Thyroid gland (tissue), 4 donors: ENCODE data around the gene ENAH. TPM values are rescaled to one million over a fixed set of nuclear protein-coding genes. Genes with fewer than 3 reads are reported as not detected.

Source experiments
- DNase-seq, 2 donors: peaks; one replicate each; pipeline ENCODE4 v3.0.0-alpha.2; 2019
- H3K27ac ChIP-seq, 3 donors: fragments of 200-600 bp; sonication (generic); 1 replicate in 2 of 3; 2 replicates in 1 of 3; pipeline ENCODE4 v1.5.1; 2016 to 2019; ENCODE audit warnings: mild to moderate bottlenecking in 1 of 3, moderate library complexity in 1 of 3
- H3K27me3 ChIP-seq: fragments of 200-600 bp; sonication (generic); one replicate; pipeline ENCODE4 v1.5.1; 2019
- H3K36me3 ChIP-seq, 2 donors: fragments of 200-600 bp; sonication (generic); one replicate each; pipeline ENCODE4 v1.5.1; 2016 to 2019
- H3K4me1 ChIP-seq, 2 donors: fragments of 200-600 bp; sonication (generic); one replicate each; pipeline ENCODE4 v1.5.1; 2017 to 2019
- H3K4me3 ChIP-seq, 3 donors: fragments of 200-600 bp; sonication (generic); replicated peaks in 1 of 3; 1 replicate in 2 of 3; 2 replicates in 1 of 3; pipeline ENCODE4 v1.5.1; 2016; ENCODE audit warnings: mild to moderate bottlenecking in 1 of 3
- H3K9me3 ChIP-seq: fragments of 200-600 bp; sonication (generic); one replicate; pipeline ENCODE4 v1.5.1; 2017
- CTCF ChIP-seq, 6 experiments: fragments of 200-600 bp in 3 of 6; fragments of 450-650 bp in 3 of 6; sonication (generic) in 3 of 6; IDR thresholded peaks; one replicate each; pipeline ENCODE4 v1.5.1; 2016 to 2019; ENCODE audit warnings: antibody characterized with exemption in 6 of 6, mild to moderate bottlenecking in 2 of 6, inconsistent platforms in 1 of 6, moderate library complexity in 1 of 6
- POLR2A ChIP-seq, 2 donors: fragments of 450-650 bp; IDR thresholded peaks; one replicate each; pipeline ENCODE4 v1.6.1; 2017; ENCODE audit warnings: antibody characterized with exemption in 2 of 2, mild to moderate bottlenecking in 2 of 2, moderate library complexity in 1 of 2
- WGBS, 2 donors: methylation state at CpG; one replicate each; pipeline ENCODE4 v1.1.5; 2017; 5-methylcytosine and 5-hydroxymethylcytosine counted together
- intact Hi-C: fragments of 100-400 bp; cut with DNase I; formaldehyde crosslinking; loops from one replicate; pipeline ENCODE4 v1.15.1; 2023
- total RNA-seq, 4 donors: library from RNA; depleted of rRNA; stranded (reverse); fragments of >200 nt; gene quantifications; one replicate each; pipeline ENCODE4 v1.2.3, GENCODE V29; 2016

The ENAH gene
- total RNA-seq, 4 donors from 2014 or later = 24.5 to 31.4 (median 28.5) TPM

GRCh38 chr1:225565847-225566246 lies 87.1 kb downstream of the ENAH start:
- 68 to 75% methylated on average over 7 of the region's 7 CpGs for WGBS, 2 donors
- no peak for TF ChIP-seq POLR2A (IDR thresholded peaks at IDR 0.05)
- no peak overlapping the region for H3K27ac ChIP-seq
- no peaks in the 10 kb centered on the region for H3K27me3 ChIP-seq
- no peaks in the 10 kb centered on the region for H3K9me3 ChIP-seq
- intact Hi-C loops = no loop called here
- no peaks in the 10 kb centered on the region for H3K4me1 ChIP-seq
- H3K4me3 ChIP-seq = no peak overlapping the region
- DNase-seq = no peak
- H3K36me3 ChIP-seq = no peaks in the 10 kb centered on the region

- 98 to 99% methylated on average over 5 of the region's 5 CpGs for WGBS, 2 donors
- intact Hi-C loops = no loop called here
- no peak for DNase-seq
- Histone ChIP-seq H3K36me3 (no peaks in the 10 kb centered on the region), H3K4me1 (no peaks in the 10 kb centered on the region), H3K27ac (no peak overlapping the region), H3K4me3 (no peak overlapping the region), H3K9me3 (no peaks in the 10 kb centered on the region), H3K27me3 (no peaks in the 10 kb centered on the region)
- TF ChIP-seq POLR2A (IDR thresholded peaks at IDR 0.05) (no peak), CTCF (IDR thresholded peaks at IDR 0.05) (no peak)
Measured at GRCh38 chr1:225561675-225562074, 91.2 kb downstream of the ENAH start.

GRCh38 chr1:225559902-225560301 lies 93.0 kb downstream of the ENAH start:
- H3K36me3 ChIP-seq = no peaks in the 10 kb centered on the region
- 87 to 96% methylated on average over 3 of the region's 3 CpGs for WGBS, 2 donors
- no peak for DNase-seq
- H3K9me3 ChIP-seq = no peaks in the 10 kb centered on the region
- no peak overlapping the region for H3K4me3 ChIP-seq
- H3K27me3 ChIP-seq = no peaks in the 10 kb centered on the region
- TF ChIP-seq POLR2A (IDR thresholded peaks at IDR 0.05) (no peak), CTCF (IDR thresholded peaks at IDR 0.05) (no peak)
- intact Hi-C loops = loop anchor here (5.0 kb wide), 1 partner anchor 212 kb away; no protein-coding TSS in a partner anchor
- no peak overlapping the region for H3K27ac ChIP-seq
- no peaks in the 10 kb centered on the region for H3K4me1 ChIP-seq

- no peak for TF ChIP-seq CTCF (IDR thresholded peaks at IDR 0.05)
- TF ChIP-seq POLR2A (IDR thresholded peaks at IDR 0.05) = no peak
- no peak for DNase-seq
- H3K27me3 ChIP-seq = no peaks in the 10 kb centered on the region
- H3K9me3 ChIP-seq = no peaks in the 10 kb centered on the region
- intact Hi-C loops = loop anchor here (5.0 kb wide), 1 partner anchor 213 kb away; no protein-coding TSS in a partner anchor
- 93 to 95% methylated on average over 2 of the region's 2 CpGs for WGBS, 2 donors
- H3K36me3 ChIP-seq = no peaks in the 10 kb centered on the region
- H3K27ac ChIP-seq = no peak overlapping the region
- H3K4me1 ChIP-seq = no peaks in the 10 kb centered on the region
- no peak overlapping the region for H3K4me3 ChIP-seq
Measured at GRCh38 chr1:225559326-225559725, 93.6 kb downstream of the ENAH start.

- WGBS, 2 donors = 100% methylated on average over 1 of the region's 1 CpG
Measured at GRCh38 chr1:225556694-225557093, 96.2 kb downstream of the ENAH start.

More at GRCh38 chr1:225556694-225557093, 96.2 kb downstream of the ENAH start:
- H3K4me3 ChIP-seq = no peak overlapping the region
- intact Hi-C loops = loop anchor here (5.0 kb wide), 1 partner anchor 216 kb away; no protein-coding TSS in a partner anchor
- TF ChIP-seq POLR2A (IDR thresholded peaks at IDR 0.05) (no peak), CTCF (IDR thresholded peaks at IDR 0.05) (no peak)
- no peaks in the 10 kb centered on the region for H3K27me3 ChIP-seq
- H3K27ac ChIP-seq = no peak overlapping the region
- no peaks in the 10 kb centered on the region for H3K4me1 ChIP-seq
- H3K36me3 ChIP-seq = no peaks in the 10 kb centered on the region
- no peaks in the 10 kb centered on the region for H3K9me3 ChIP-seq
- DNase-seq = no peak
